RWPE1 (cell line): ENCODE measurements around the gene UBE2E2.

Experiments
- CTCF ChIA-PET: fragments of 350-600 bp; sonication (Branson Sonifier 250); formaldehyde crosslinking; extraction: SDS; loops from one replicate; lab custom pipeline; 2021; lab: Yijun Ruan, JAX
- POLR2A ChIA-PET: fragments of 400-600 bp; formaldehyde crosslinking; extraction: SDS; loops from one replicate; lab custom pipeline; 2020; ENCODE audit warnings: antibody characterized with exemption; ENCODE audit not compliant: low non-redundant PET; lab: Yijun Ruan, JAX
- DNase-seq: peaks from one replicate; pipeline ENCODE4 v3.0.0; 2012; ENCODE audit warnings: low spot score
- H3K27ac ChIP-seq: fragments of 450-650 bp; 2 replicates; pipeline ENCODE4 v1.5.1; 2017
- CTCF ChIP-seq: fragments of 450-650 bp; conservative IDR thresholded peaks from 2 replicates; pipeline ENCODE4 v1.5.1; 2017; ENCODE audit warnings: low read depth, mild to moderate bottlenecking

Gene UBE2E2

GRCh38 chr3:23246651-23247050 is 43.5 kb downstream of the UBE2E2 start:
- TF ChIP-seq CTCF: no peak
- no peak for DNase-seq
- CTCF ChIA-PET: interaction anchor here (0.5 kb wide), 1 partner anchor 291 kb away, joined by 3 read pairs; no protein-coding TSS in a partner anchor
- no peak overlapping the region for H3K27ac ChIP-seq
- POLR2A ChIA-PET: no interaction called here

- no peak overlapping the region for H3K27ac ChIP-seq
- no peak for TF ChIP-seq CTCF
- ChIA-PET CTCF (no interaction called here), POLR2A (no interaction called here)
- no peak for DNase-seq
Observed at GRCh38 chr3:23248594-23249131, 45.5 kb downstream of the UBE2E2 start.

- H3K27ac ChIP-seq: no peak overlapping the region
- ChIA-PET CTCF (no interaction called here), POLR2A (no interaction called here)
- no peak for DNase-seq
- no peak for TF ChIP-seq CTCF
Observed at GRCh38 chr3:23249961-23250360, 46.8 kb downstream of the UBE2E2 start.

GRCh38 chr3:23252122-23252521 is 49.0 kb downstream of the UBE2E2 start:
- no peak overlapping the region for H3K27ac ChIP-seq
- ChIA-PET POLR2A (no interaction called here), CTCF (interaction anchor here (0.6 kb wide), 2 partner anchors 136 to 535 kb away, joined by 4 to 5 read pairs; no protein-coding TSS in a partner anchor)
- TF ChIP-seq CTCF: no peak
- DNase-seq: no peak

- no peak overlapping the region for H3K27ac ChIP-seq
- ChIA-PET POLR2A (no interaction called here), CTCF (interaction anchor here (0.6 kb wide), 1 partner anchor 498 kb away, joined by 3 read pairs; no protein-coding TSS in a partner anchor)
- no peak for DNase-seq
- TF ChIP-seq CTCF: no peak
Observed at GRCh38 chr3:23253214-23253613, 50.1 kb downstream of the UBE2E2 start.

GRCh38 chr3:23254282-23254681 is 51.2 kb downstream of the UBE2E2 start:
- no peak overlapping the region for H3K27ac ChIP-seq
- ChIA-PET POLR2A (no interaction called here), CTCF (no interaction called here)
- TF ChIP-seq CTCF: no peak
- DNase-seq: no peak

- ChIA-PET POLR2A (no interaction called here), CTCF (no interaction called here)
- no peak overlapping the region for H3K27ac ChIP-seq
- DNase-seq: no peak
- TF ChIP-seq CTCF: no peak
Observed at GRCh38 chr3:23254835-23255234, 51.7 kb downstream of the UBE2E2 start.
